Liver (tissue), 9 donors: ENCODE measurements around the gene SEC61B. TPM values are rescaled to one million over a fixed set of nuclear protein-coding genes. Genes with fewer than 3 reads are reported as not detected.

Experiments used
- DNase-seq: peaks from one replicate; pipeline ENCODE4 v3.0.0-alpha.2; 2017; ENCODE audit warnings: low spot score
- H3K27ac ChIP-seq, 2 donors: one replicate each; pipeline ENCODE4 v1.7.0; 2013; ENCODE audit warnings: inconsistent platforms in 2 of 2, low read length in 2 of 2, control low read depth in 1 of 2, low read depth in 1 of 2, mild to moderate bottlenecking in 1 of 2
- H3K27me3 ChIP-seq, 4 donors: one replicate each; pipeline versions ENCODE4 v1.6.1 to v1.7.0; 2013; ENCODE audit warnings: low read length in 3 of 4, inconsistent platforms in 1 of 4, mild to moderate bottlenecking in 1 of 4, moderate library complexity in 1 of 4; ENCODE audit not compliant: control insufficient read depth in 4 of 4, insufficient read depth in 4 of 4
- H3K36me3 ChIP-seq, 4 donors: one replicate each; pipeline versions ENCODE4 v1.6.1 to v1.7.0; 2013; ENCODE audit warnings: low read length in 3 of 4, mild to moderate bottlenecking in 3 of 4, low read depth in 1 of 4, moderate library complexity in 1 of 4; ENCODE audit not compliant: control insufficient read depth in 4 of 4, insufficient read depth in 3 of 4
- H3K4me1 ChIP-seq, 4 donors: one replicate each; pipeline versions ENCODE4 v1.6.1 to v1.7.0; 2013; ENCODE audit warnings: low read length in 3 of 4, mild to moderate bottlenecking in 3 of 4, moderate library complexity in 1 of 4; ENCODE audit not compliant: control insufficient read depth in 4 of 4, insufficient read depth in 4 of 4
- H3K4me3 ChIP-seq, 3 donors: one replicate each; pipeline versions ENCODE4 v1.6.1 to v1.7.0; 2013; ENCODE audit warnings: low read length in 3 of 3, control low read depth in 1 of 3, low read depth in 1 of 3, mild to moderate bottlenecking in 1 of 3
- H3K9ac ChIP-seq, 2 donors: one replicate each; pipeline ENCODE4 v1.7.0; 2013; ENCODE audit warnings: low read length in 2 of 2, mild to moderate bottlenecking in 2 of 2, moderate library complexity in 2 of 2, control low read depth in 1 of 2, low read depth in 1 of 2
- H3K9me3 ChIP-seq, 4 donors: one replicate each; pipeline versions ENCODE4 v1.6.1 to v1.7.0; 2013; ENCODE audit warnings: low read length in 3 of 4; ENCODE audit not compliant: control insufficient read depth in 4 of 4
- EGR1 ChIP-seq, 2 donors: IDR thresholded peaks; 2 replicates each; pipeline ENCODE4 v1.6.1; 2016 to 2018; ENCODE audit warnings: antibody characterized with exemption in 2 of 2, low read depth in 2 of 2
- FOXA1 ChIP-seq: IDR thresholded peaks from 2 replicates; pipeline ENCODE4 v1.6.1; 2016; ENCODE audit warnings: antibody characterized with exemption
- GABPA ChIP-seq, 2 donors: IDR thresholded peaks in 1 of 2; conservative IDR thresholded peaks in 1 of 2; 2 replicates each; pipeline ENCODE4 v1.6.1; 2016; ENCODE audit warnings: antibody characterized with exemption in 2 of 2, mild to moderate bottlenecking in 1 of 2, moderate library complexity in 1 of 2
- HNF4A ChIP-seq, 2 donors: conservative IDR thresholded peaks; 2 replicates each; pipeline ENCODE4 v1.6.1; 2016; ENCODE audit warnings: antibody characterized with exemption in 2 of 2, mild to moderate bottlenecking in 2 of 2
- HNF4G ChIP-seq: IDR thresholded peaks from 2 replicates; pipeline ENCODE4 v1.6.1; 2016; ENCODE audit warnings: antibody characterized with exemption
- JUND ChIP-seq, 2 donors: IDR thresholded peaks; 2 replicates each; pipeline ENCODE4 v1.6.1; 2016; ENCODE audit warnings: antibody characterized with exemption in 2 of 2
- NR2F2 ChIP-seq: IDR thresholded peaks from 2 replicates; pipeline ENCODE4 v1.6.1; 2016; ENCODE audit warnings: antibody characterized with exemption
- RAD21 ChIP-seq, 2 donors: IDR thresholded peaks; 2 replicates each; pipeline ENCODE4 v1.6.1; 2016; ENCODE audit warnings: antibody characterized with exemption in 2 of 2, mild to moderate bottlenecking in 2 of 2
- RXRA ChIP-seq, 2 donors: IDR thresholded peaks; 2 replicates each; pipeline ENCODE4 v1.6.1; 2017 to 2018; ENCODE audit warnings: antibody characterized with exemption in 2 of 2, mild to moderate bottlenecking in 1 of 2
- SP1 ChIP-seq: IDR thresholded peaks from 2 replicates; pipeline ENCODE4 v1.6.1; 2018; ENCODE audit warnings: antibody characterized with exemption, mild to moderate bottlenecking
- TAF1 ChIP-seq: conservative IDR thresholded peaks from 2 replicates; pipeline ENCODE4 v1.6.1; 2016; ENCODE audit warnings: antibody characterized with exemption, mild to moderate bottlenecking
- YY1 ChIP-seq: IDR thresholded peaks from 2 replicates; pipeline ENCODE4 v1.6.1; 2016; ENCODE audit warnings: antibody characterized with exemption, mild to moderate bottlenecking
- WGBS: extraction: QIAGEN DNeasy Blood & Tissue Kit; methylation state at CpG from one replicate; pipeline ENCODE4 v1.1.7; 2013; 5-methylcytosine and 5-hydroxymethylcytosine counted together
- polyA plus RNA-seq, 2 donors: library from polyadenylated mRNA; stranded (reverse) in 1 of 2; unstranded in 1 of 2; fragments of 200-250 nt in 1 of 2; fragments of >200 nt in 1 of 2; fragmentation: Nextera tagmentation in 1 of 2; extraction: Ambion mirVana in 1 of 2; gene quantifications; one replicate each; pipeline versions ENCODE4 v1.2.1 to v1.2.3, GENCODE V29; 2013 to 2015
- total RNA-seq, 2 donors: library from RNA; depleted of rRNA; stranded (reverse); fragments of >200 nt; gene quantifications; one replicate each; pipeline ENCODE4 v1.2.3, GENCODE V29; 2014
- TF ChIP-seq, protein P1 (sequence below): IDR thresholded peaks from 2 replicates; pipeline ENCODE4 v1.6.1; 2016; ENCODE audit warnings: antibody characterized with exemption
- TF ChIP-seq, protein P2 (sequence below): fragments of 150-350 bp; IDR thresholded peaks from 2 replicates; pipeline ENCODE4 v1.5.1; 2017; ENCODE audit warnings: improper control_type of control experiment, low read depth, low read length; ENCODE audit not compliant: missing input control
- donor health status: healthy.
- donor health status: healthy.
- donor health status: healthy.
- donor health status: healthy.
- donor health status: healthy.

The SEC61B gene
- total and polyA plus RNA-seq, 4 donors: 84.1 to 431 (median 228) TPM

DNA sequence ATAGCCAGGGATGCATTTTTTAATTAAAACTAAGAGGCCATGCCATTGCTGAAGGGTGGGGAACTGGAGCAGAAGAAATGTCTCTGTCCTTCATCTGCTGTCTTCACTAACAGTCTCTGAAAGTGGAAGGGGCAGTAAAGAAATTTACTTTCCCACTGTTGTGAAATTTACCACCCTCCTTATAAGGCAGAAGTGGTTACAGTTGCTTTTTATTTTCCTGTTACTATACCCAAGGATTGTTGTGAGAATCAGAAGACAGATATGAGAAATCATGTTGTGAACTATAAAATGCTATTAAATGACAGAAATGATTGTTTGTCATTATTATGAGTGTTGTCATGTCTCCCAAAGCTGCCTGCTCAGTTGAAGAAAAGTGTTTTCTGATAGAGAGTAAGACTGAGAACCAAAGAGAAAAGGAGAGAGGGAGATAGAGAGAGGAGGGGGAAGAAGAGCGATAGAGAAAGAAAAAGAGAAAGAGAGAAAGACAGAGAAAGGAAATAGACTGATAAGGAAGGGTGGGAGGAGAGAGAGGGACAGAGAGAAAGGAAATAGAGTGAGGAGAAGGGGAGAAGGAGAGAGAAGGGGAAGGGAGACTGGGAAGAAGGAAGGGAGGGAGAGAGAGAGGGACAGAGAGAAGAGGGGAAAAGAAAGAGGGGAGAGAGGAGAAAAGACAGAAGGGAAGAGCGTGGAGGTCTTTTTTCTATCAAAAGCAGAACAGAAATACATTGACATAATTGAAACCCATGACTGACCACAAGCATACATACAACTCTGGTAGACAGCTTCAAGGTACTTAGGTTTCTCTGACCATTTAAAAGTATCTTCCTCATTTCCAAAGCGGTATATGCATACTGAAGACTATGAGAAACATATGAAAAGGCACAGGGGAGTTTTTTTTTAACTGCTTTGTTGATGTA, 22.5 kb downstream of the SEC61B start:
- 79% methylated on average over 3 of the region's 3 CpGs for WGBS
- no peaks in the 10 kb centered on the region for H3K27me3 ChIP-seq
- H3K4me3 ChIP-seq: no peak overlapping the region
- H3K9ac ChIP-seq: no peak overlapping the region
- peaks cover 0 to 2% (median 0%) of the 10 kb centered on the region in 4 donors for H3K4me1 ChIP-seq
- H3K9me3 ChIP-seq: no peaks in the 10 kb centered on the region
- no peak for DNase-seq
- no peak for TF ChIP-seq RAD21 (IDR thresholded peaks at IDR 0.05)
- no peak overlapping the region for H3K27ac ChIP-seq
- peaks cover 0 to 11% (median 0%) of the 10 kb centered on the region in 4 donors for H3K36me3 ChIP-seq

DNA sequence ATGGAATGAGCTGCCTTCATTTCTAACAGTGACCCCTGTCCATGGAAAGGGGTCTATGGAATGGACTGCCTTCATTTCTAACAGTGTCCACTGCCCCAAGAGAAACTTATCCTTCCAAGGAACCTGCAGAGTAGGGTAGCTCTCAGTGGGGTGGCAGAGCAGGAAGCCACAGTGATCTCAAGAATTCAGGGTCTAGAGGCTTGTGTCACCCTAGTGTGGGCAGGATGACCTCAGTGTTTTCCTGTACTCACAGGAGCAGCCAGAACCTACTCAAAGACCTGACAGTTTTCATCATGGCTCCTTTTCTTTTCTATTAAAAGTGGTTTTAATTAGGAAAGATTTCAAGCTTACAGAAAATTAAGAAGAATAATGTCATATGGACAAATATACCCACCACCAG, 27.5 kb downstream of the SEC61B start:
- Histone ChIP-seq H3K9ac (no peak overlapping the region), H3K27ac (no peak overlapping the region), H3K27me3 (no peaks in the 10 kb centered on the region), H3K36me3 (no peaks in the 10 kb centered on the region), H3K4me3 (no peak overlapping the region), H3K9me3 (no peaks in the 10 kb centered on the region), H3K4me1 (no peaks in the 10 kb centered on the region)
- DNase-seq: no peak
- TF ChIP-seq, protein P1, sequence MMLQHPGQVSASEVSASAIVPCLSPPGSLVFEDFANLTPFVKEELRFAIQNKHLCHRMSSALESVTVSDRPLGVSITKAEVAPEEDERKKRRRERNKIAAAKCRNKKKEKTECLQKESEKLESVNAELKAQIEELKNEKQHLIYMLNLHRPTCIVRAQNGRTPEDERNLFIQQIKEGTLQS: no peak
- TF ChIP-seq HNF4A (conservative IDR thresholded peaks at IDR 0.05) (no peak), JUND (IDR thresholded peaks at IDR 0.05) (no peak), YY1 (no peak)

DNA sequence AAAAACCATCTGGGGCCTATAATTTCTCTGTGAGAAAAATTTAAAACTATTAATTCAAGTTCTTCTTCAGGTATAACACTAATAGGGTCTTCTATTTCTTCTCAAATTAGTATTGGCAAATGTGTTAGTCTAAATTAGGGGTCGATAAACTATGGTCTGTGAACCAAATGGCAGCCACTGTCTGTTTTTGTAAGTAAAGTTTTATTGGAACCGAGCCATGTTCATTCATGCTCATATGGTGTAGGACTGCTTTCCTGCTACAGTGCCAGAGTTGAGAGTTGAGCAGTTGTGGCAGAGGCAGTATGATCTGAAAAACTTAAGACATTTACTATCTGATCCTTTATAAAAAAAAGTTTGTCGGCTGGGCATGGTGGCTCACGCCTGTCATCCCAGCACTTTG, 29.1 kb downstream of the SEC61B start:
- no peak overlapping the region for H3K4me3 ChIP-seq
- no peaks in the 10 kb centered on the region for H3K36me3 ChIP-seq
- H3K27ac ChIP-seq: no peak overlapping the region
- TF ChIP-seq, protein P2, sequence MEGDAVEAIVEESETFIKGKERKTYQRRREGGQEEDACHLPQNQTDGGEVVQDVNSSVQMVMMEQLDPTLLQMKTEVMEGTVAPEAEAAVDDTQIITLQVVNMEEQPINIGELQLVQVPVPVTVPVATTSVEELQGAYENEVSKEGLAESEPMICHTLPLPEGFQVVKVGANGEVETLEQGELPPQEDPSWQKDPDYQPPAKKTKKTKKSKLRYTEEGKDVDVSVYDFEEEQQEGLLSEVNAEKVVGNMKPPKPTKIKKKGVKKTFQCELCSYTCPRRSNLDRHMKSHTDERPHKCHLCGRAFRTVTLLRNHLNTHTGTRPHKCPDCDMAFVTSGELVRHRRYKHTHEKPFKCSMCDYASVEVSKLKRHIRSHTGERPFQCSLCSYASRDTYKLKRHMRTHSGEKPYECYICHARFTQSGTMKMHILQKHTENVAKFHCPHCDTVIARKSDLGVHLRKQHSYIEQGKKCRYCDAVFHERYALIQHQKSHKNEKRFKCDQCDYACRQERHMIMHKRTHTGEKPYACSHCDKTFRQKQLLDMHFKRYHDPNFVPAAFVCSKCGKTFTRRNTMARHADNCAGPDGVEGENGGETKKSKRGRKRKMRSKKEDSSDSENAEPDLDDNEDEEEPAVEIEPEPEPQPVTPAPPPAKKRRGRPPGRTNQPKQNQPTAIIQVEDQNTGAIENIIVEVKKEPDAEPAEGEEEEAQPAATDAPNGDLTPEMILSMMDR: no peak
- TF ChIP-seq TAF1 (no peak), RAD21 (IDR thresholded peaks at IDR 0.05) (no peak), HNF4A (conservative IDR thresholded peaks at IDR 0.05) (no peak), GABPA (IDR thresholded peaks at IDR 0.05 in 1 of 2, conservative IDR thresholded peaks at IDR 0.05 in 1 of 2) (no peak), HNF4G (no peak), FOXA1 (no peak), EGR1 (IDR thresholded peaks at IDR 0.05; ENCODE audit: low read depth in 2 of 2) (no peak), YY1 (no peak), SP1 (no peak), RXRA (IDR thresholded peaks at IDR 0.05) (no peak), NR2F2 (no peak)
- H3K27me3 ChIP-seq: no peaks in the 10 kb centered on the region
- no peaks in the 10 kb centered on the region for H3K9me3 ChIP-seq
- no peak for DNase-seq
- 95% methylated on average over 4 of the region's 4 CpGs for WGBS
- no peak overlapping the region for H3K9ac ChIP-seq
- no peaks in the 10 kb centered on the region for H3K4me1 ChIP-seq
